ENCODE results near the gene SPANXC.
"Not testable (repeated sequence)": the region's sequence is repeated elsewhere in the genome, so short reads cannot be mapped to it uniquely, and the experiment has no call there.

SPANXC gene, protein sequence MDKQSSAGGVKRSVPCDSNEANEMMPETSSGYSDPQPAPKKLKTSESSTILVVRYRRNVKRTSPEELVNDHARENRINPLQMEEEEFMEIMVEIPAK

DNA sequence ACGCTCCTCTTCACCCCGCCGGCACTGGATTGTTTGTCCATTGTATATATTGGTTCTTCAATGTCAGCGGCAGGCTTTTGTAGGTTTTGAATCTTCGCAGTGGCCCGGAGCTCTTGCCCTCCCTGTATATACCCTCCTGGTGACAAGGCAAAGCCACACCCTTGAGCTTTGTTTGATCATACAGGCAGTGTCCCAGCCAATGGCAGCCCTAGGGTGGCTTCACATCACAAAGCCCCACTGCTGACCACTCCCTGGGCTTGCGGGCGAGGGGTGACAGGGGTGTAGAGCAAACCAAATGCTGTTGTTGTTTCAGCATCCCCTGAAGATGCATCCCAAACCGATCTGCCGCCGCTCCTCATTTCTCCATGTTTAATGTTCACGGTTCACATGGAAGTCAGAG lies at the start of gene SPANXC:
Gene SPANXC (minus strand): TSS at position 101 of the 400 bp plus-strand sequence. CDS start 60 bp downstream, at position 41.
- not testable (repeated sequence) for H3K27ac Mint-ChIP-seq; H3K4me1 Mint-ChIP-seq; H3K36me3 Mint-ChIP-seq (ENCODE audit: low read depth); H3K27me3 Mint-ChIP-seq; H3K4me3 Mint-ChIP-seq; DNase-seq; ATAC-seq; H3K9me3 Mint-ChIP-seq

DNA sequence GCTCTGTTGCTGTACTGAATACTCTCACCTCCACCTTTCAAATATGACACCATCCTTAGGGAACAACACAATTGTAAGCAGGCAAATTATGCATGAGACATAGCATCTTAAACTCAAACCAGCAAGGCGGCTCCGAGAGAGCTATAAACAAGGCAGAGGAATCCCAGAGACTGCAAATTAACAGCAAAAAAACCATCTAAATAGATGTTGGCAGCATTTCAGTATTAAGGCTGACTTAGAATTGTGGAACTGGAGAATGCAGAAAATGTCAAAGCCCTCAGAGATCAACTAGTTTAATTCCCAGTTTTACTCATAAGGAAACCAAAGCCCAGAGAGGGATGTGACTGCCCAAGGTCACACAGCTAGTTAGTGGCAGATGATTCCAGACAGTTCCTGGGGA lies 37.2 kb upstream of the SPANXC start:
- Mint-ChIP-seq H3K36me3 (ENCODE audit: low read depth) (no peaks in the 10 kb centered on the region), H3K27me3 (no peaks in the 10 kb centered on the region), H3K9me3 (no peaks in the 10 kb centered on the region), H3K27ac (no peak overlapping the region), H3K4me1 (no peaks in the 10 kb centered on the region), H3K4me3 (no peak overlapping the region)
- DNase-seq (no peak), ATAC-seq (no peak)

DNA sequence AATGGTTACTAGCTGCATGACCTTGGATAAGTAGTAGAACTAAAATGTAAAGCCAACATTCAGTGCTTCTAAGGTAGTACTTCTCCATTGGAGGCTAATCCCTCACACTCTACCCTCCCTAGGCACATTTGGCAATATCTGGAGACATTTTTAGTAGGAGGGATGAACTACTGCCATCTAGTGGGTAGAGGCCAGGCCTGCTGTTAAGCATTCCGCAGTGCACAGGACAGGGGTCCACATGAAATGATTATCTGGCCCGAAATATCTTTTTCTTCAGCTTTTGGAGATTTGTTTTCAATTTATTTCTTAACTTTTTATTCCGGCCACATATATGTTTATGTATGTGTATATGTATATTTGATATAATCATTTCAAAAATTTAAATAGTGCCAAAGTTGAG lies 36.0 kb upstream of the SPANXC start:
- H3K9me3 Mint-ChIP-seq: no peaks in the 10 kb centered on the region
- no peaks in the 10 kb centered on the region for H3K27me3 Mint-ChIP-seq
- no peaks in the 10 kb centered on the region for H3K36me3 Mint-ChIP-seq (ENCODE audit: low read depth)
- DNase-seq (no peak), ATAC-seq (no peak)
- H3K27ac Mint-ChIP-seq: no peak overlapping the region
- H3K4me1 Mint-ChIP-seq: no peaks in the 10 kb centered on the region
- H3K4me3 Mint-ChIP-seq: no peak overlapping the region

DNA sequence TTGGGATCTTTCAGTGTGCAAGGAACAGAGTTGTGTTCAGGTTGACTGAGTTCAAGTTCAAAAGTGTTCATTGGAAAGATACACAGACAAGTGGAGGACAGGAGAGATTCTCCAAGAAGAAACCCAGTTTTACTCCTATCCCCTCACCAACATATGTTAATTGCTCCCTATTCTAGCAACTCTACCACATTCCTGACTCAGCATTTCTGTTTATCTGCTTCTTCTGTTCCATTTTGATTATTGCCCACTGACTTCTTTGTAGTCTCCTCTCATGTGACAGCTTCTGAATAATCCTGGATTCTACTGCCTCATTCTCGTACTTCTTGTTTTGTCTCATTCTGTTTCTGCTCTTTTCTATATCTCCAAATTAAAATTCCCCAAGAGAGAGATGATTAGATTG lies 15.8 kb upstream of the SPANXC start:
- no peak overlapping the region for H3K4me3 Mint-ChIP-seq
- H3K36me3 Mint-ChIP-seq (ENCODE audit: low read depth): no peaks in the 10 kb centered on the region
- ATAC-seq: no peak
- DNase-seq: no peak
- no peak overlapping the region for H3K27ac Mint-ChIP-seq
- peaks cover 8% of the 10 kb centered on the region for H3K9me3 Mint-ChIP-seq
- no peaks in the 10 kb centered on the region for H3K4me1 Mint-ChIP-seq
- no peaks in the 10 kb centered on the region for H3K27me3 Mint-ChIP-seq

DNA sequence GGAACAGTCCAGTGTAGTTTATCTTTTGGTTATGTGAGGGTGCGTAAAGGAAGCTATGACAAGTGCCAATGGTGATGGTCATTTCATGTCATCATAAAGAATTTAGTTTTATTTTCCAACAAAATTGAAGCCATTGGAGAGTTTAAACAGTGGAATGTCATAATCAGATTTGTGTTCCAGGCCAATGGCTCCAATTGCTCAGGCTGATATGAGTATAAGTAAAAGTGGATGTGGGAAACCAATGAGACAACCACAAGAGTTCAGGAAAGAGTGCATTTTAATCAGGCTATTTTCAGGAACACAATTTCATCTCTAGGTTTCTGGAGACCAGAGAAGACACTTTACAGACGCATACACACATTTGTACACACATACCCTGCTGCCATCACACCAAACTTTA lies 20.7 kb downstream of the SPANXC start:
- H3K9me3 Mint-ChIP-seq: no peaks in the 10 kb centered on the region
- H3K27ac Mint-ChIP-seq: no peak overlapping the region
- H3K4me3 Mint-ChIP-seq: no peak overlapping the region
- H3K27me3 Mint-ChIP-seq: no peaks in the 10 kb centered on the region
- ATAC-seq (no peak), DNase-seq (no peak)
- no peaks in the 10 kb centered on the region for H3K4me1 Mint-ChIP-seq
- no peaks in the 10 kb centered on the region for H3K36me3 Mint-ChIP-seq (ENCODE audit: low read depth)

DNA sequence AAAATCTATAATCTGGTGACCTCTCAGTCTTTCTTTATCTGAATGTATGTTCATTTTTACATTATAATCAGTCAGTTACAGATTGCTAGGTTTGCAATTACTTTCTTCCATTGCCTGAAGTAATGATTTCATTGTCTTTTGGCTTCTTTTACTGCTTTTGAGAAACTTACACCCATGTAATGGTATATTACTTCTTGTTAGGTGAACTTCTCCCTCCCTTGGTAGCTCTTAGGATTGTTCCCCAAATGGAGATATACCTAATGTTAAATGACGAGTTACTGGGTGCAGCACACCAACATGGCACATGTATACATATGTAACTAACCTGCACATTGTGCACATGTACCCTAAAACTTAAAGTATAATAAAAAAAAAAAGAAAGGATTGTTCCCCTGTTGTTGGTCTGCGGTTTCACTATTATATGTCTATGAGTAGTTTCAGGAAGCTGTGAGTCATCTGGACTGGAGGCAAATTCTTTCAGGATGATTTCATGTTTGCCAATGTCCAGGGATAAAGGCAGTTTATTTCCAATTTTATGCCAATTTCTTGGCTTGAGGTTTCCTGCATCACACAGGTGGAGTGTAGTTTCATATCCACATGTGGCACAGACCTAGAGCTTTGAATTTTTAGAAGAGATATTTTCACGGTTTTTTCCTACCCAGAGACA lies 21.8 kb downstream of the SPANXC start:
- Mint-ChIP-seq H3K4me3 (no peak overlapping the region), H3K9me3 (no peaks in the 10 kb centered on the region), H3K27me3 (no peaks in the 10 kb centered on the region), H3K27ac (no peak overlapping the region), H3K4me1 (no peaks in the 10 kb centered on the region), H3K36me3 (ENCODE audit: low read depth) (no peaks in the 10 kb centered on the region)
- DNase-seq (no peak), ATAC-seq (no peak)

DNA sequence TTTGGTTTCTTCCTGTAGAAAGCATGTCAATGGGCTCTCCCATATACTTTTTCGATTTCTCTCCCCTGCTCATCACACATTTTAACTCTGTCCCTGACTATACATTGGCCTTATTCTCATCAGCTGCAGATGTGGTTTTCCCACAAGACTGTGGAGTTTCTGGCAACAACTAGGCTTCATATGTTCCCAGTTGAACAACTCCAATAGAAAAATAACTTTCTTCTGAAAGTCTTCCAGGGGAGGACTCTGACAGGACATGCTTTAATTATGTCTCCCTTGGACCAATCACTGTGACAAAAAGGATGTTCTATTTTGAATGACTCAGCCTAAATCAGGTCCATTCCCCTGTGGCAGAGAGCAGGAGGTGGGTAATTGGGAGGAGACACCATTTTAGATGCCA lies 28.1 kb downstream of the SPANXC start:
- Mint-ChIP-seq H3K27ac (no peak overlapping the region), H3K4me1 (no peaks in the 10 kb centered on the region), H3K27me3 (no peaks in the 10 kb centered on the region), H3K4me3 (no peak overlapping the region), H3K9me3 (no peaks in the 10 kb centered on the region), H3K36me3 (ENCODE audit: low read depth) (no peaks in the 10 kb centered on the region)
- DNase-seq: no peak
- ATAC-seq: no peak

DNA sequence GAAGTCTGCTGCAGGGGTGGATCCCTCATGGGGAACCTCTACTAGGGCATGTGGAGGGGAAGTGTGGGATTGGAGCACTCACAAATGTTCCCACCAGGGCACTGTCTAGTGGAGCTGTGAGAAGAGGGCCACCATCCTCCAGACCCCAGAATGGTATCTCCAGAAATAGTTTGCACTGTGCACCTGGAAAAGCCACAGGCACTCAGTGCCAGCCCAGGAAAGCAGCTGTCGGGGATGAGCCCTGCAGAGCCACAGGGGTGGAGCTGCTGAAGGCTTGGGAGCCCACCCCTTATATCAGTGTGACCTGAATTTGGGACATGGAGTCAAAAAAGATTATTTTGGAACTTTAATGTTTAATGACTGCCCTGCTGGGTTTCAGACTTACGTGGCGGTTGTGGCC lies 40.4 kb downstream of the SPANXC start:
- H3K9me3 Mint-ChIP-seq: peaks cover 3% of the 10 kb centered on the region
- no peak overlapping the region for H3K4me3 Mint-ChIP-seq
- DNase-seq (no peak), ATAC-seq (no peak)
- H3K36me3 Mint-ChIP-seq (ENCODE audit: low read depth): no peaks in the 10 kb centered on the region
- H3K4me1 Mint-ChIP-seq: no peaks in the 10 kb centered on the region
- H3K27ac Mint-ChIP-seq: no peak overlapping the region
- H3K27me3 Mint-ChIP-seq: no peaks in the 10 kb centered on the region
